Measurements from ENCODE around the gene ACSL3.
A peak's percentile ranks its signal among the peaks of the same experiment; 100 is the strongest.

Gene ACSL3

GRCh38 chr2:222860740-222861410 is at the start of gene ACSL3:
Gene ACSL3, plus strand, starts transcription at chr2:222861036. Its CDS starts 47,737 bp downstream, at chr2:222908773.
- Histone ChIP-seq H3K27ac (ENCODE audit: low read length) (peak within 1 kb of the TSS; percentile 72), H3K36me3 (ENCODE audit: insufficient read depth, low read depth, low read length) (no peaks in the 10 kb centered on the region), H3K4me3 (ENCODE audit: low read length) (peak within 1 kb of the TSS; percentile 89), H3K9me3 (ENCODE audit: insufficient read depth, low read depth, low read length) (no peaks in the 10 kb centered on the region), H3K4me1 (ENCODE audit: insufficient read depth, low read length) (peaks cover 39% of the 10 kb centered on the region), H3K27me3 (ENCODE audit: insufficient read depth, low read length) (no peaks in the 10 kb centered on the region), H3K9ac (ENCODE audit: low read depth, low read length) (peak within 1 kb of the TSS; percentile 90)

GRCh38 chr2:222811828-222812227 is 49.0 kb upstream of the ACSL3 start:
- Histone ChIP-seq H3K27ac (ENCODE audit: low read length) (no peak overlapping the region), H3K9ac (ENCODE audit: low read depth, low read length) (no peak overlapping the region), H3K4me3 (ENCODE audit: low read length) (no peak overlapping the region), H3K9me3 (ENCODE audit: insufficient read depth, low read depth, low read length) (no peaks in the 10 kb centered on the region), H3K27me3 (ENCODE audit: insufficient read depth, low read length) (no peaks in the 10 kb centered on the region), H3K4me1 (ENCODE audit: insufficient read depth, low read length) (no peaks in the 10 kb centered on the region), H3K36me3 (ENCODE audit: insufficient read depth, low read depth, low read length) (no peaks in the 10 kb centered on the region)

- no peaks in the 10 kb centered on the region for H3K9me3 ChIP-seq (ENCODE audit: insufficient read depth, low read depth, low read length)
- H3K27me3 ChIP-seq (ENCODE audit: insufficient read depth, low read length), result no peaks in the 10 kb centered on the region
- H3K27ac ChIP-seq (ENCODE audit: low read length), result no peak overlapping the region
- H3K9ac ChIP-seq (ENCODE audit: low read depth, low read length), result no peak overlapping the region
- H3K4me3 ChIP-seq (ENCODE audit: low read length), result no peak overlapping the region
- H3K4me1 ChIP-seq (ENCODE audit: insufficient read depth, low read length), result no peaks in the 10 kb centered on the region
- H3K36me3 ChIP-seq (ENCODE audit: insufficient read depth, low read depth, low read length), result no peaks in the 10 kb centered on the region
These were observed 47.5 kb upstream of the ACSL3 start for GRCh38 chr2:222813177-222813843.

GRCh38 chr2:222819722-222820333 is 41.0 kb upstream of the ACSL3 start:
- H3K36me3 ChIP-seq (ENCODE audit: insufficient read depth, low read depth, low read length), result no peaks in the 10 kb centered on the region
- no peaks in the 10 kb centered on the region for H3K9me3 ChIP-seq (ENCODE audit: insufficient read depth, low read depth, low read length)
- no peaks in the 10 kb centered on the region for H3K27me3 ChIP-seq (ENCODE audit: insufficient read depth, low read length)
- no peak overlapping the region for H3K27ac ChIP-seq (ENCODE audit: low read length)
- H3K4me1 ChIP-seq (ENCODE audit: insufficient read depth, low read length), result no peaks in the 10 kb centered on the region
- no peak overlapping the region for H3K9ac ChIP-seq (ENCODE audit: low read depth, low read length)
- no peak overlapping the region for H3K4me3 ChIP-seq (ENCODE audit: low read length)

- Histone ChIP-seq H3K4me3 (ENCODE audit: low read length) (no peak overlapping the region), H3K9ac (ENCODE audit: low read depth, low read length) (no peak overlapping the region), H3K4me1 (ENCODE audit: insufficient read depth, low read length) (no peaks in the 10 kb centered on the region), H3K27me3 (ENCODE audit: insufficient read depth, low read length) (no peaks in the 10 kb centered on the region), H3K9me3 (ENCODE audit: insufficient read depth, low read depth, low read length) (no peaks in the 10 kb centered on the region), H3K27ac (ENCODE audit: low read length) (no peak overlapping the region), H3K36me3 (ENCODE audit: insufficient read depth, low read depth, low read length) (no peaks in the 10 kb centered on the region)
These were observed 37.5 kb upstream of the ACSL3 start for GRCh38 chr2:222823183-222823930.

- Histone ChIP-seq H3K9me3 (ENCODE audit: insufficient read depth, low read depth, low read length) (no peaks in the 10 kb centered on the region), H3K27ac (ENCODE audit: low read length) (no peak overlapping the region), H3K36me3 (ENCODE audit: insufficient read depth, low read depth, low read length) (no peaks in the 10 kb centered on the region), H3K4me1 (ENCODE audit: insufficient read depth, low read length) (no peaks in the 10 kb centered on the region), H3K27me3 (ENCODE audit: insufficient read depth, low read length) (no peaks in the 10 kb centered on the region), H3K4me3 (ENCODE audit: low read length) (no peak overlapping the region), H3K9ac (ENCODE audit: low read depth, low read length) (no peak overlapping the region)
These were observed 35.8 kb upstream of the ACSL3 start for GRCh38 chr2:222825031-222825430.

GRCh38 chr2:222827417-222827816 is 33.4 kb upstream of the ACSL3 start:
- Histone ChIP-seq H3K27ac (ENCODE audit: low read length) (no peak overlapping the region), H3K27me3 (ENCODE audit: insufficient read depth, low read length) (no peaks in the 10 kb centered on the region), H3K9ac (ENCODE audit: low read depth, low read length) (no peak overlapping the region), H3K9me3 (ENCODE audit: insufficient read depth, low read depth, low read length) (no peaks in the 10 kb centered on the region), H3K36me3 (ENCODE audit: insufficient read depth, low read depth, low read length) (no peaks in the 10 kb centered on the region), H3K4me3 (ENCODE audit: low read length) (no peak overlapping the region), H3K4me1 (ENCODE audit: insufficient read depth, low read length) (no peaks in the 10 kb centered on the region)

GRCh38 chr2:222828572-222828971 is 32.3 kb upstream of the ACSL3 start:
- Histone ChIP-seq H3K9me3 (ENCODE audit: insufficient read depth, low read depth, low read length) (no peaks in the 10 kb centered on the region), H3K27ac (ENCODE audit: low read length) (no peak overlapping the region), H3K36me3 (ENCODE audit: insufficient read depth, low read depth, low read length) (no peaks in the 10 kb centered on the region), H3K4me1 (ENCODE audit: insufficient read depth, low read length) (no peaks in the 10 kb centered on the region), H3K9ac (ENCODE audit: low read depth, low read length) (no peak overlapping the region), H3K27me3 (ENCODE audit: insufficient read depth, low read length) (no peaks in the 10 kb centered on the region), H3K4me3 (ENCODE audit: low read length) (no peak overlapping the region)

GRCh38 chr2:222830164-222830563 is 30.7 kb upstream of the ACSL3 start:
- Histone ChIP-seq H3K27ac (ENCODE audit: low read length) (no peak overlapping the region), H3K9ac (ENCODE audit: low read depth, low read length) (no peak overlapping the region), H3K27me3 (ENCODE audit: insufficient read depth, low read length) (no peaks in the 10 kb centered on the region), H3K36me3 (ENCODE audit: insufficient read depth, low read depth, low read length) (no peaks in the 10 kb centered on the region), H3K9me3 (ENCODE audit: insufficient read depth, low read depth, low read length) (no peaks in the 10 kb centered on the region), H3K4me1 (ENCODE audit: insufficient read depth, low read length) (no peaks in the 10 kb centered on the region), H3K4me3 (ENCODE audit: low read length) (no peak overlapping the region)

GRCh38 chr2:222833410-222833809 is 27.4 kb upstream of the ACSL3 start:
- no peaks in the 10 kb centered on the region for H3K4me1 ChIP-seq (ENCODE audit: insufficient read depth, low read length)
- H3K9me3 ChIP-seq (ENCODE audit: insufficient read depth, low read depth, low read length), result no peaks in the 10 kb centered on the region; the same call in 1 of the 2 replicates
- H3K36me3 ChIP-seq (ENCODE audit: insufficient read depth, low read depth, low read length), result no peaks in the 10 kb centered on the region
- no peak overlapping the region for H3K27ac ChIP-seq (ENCODE audit: low read length)
- no peak overlapping the region for H3K4me3 ChIP-seq (ENCODE audit: low read length)
- H3K9ac ChIP-seq (ENCODE audit: low read depth, low read length), result no peak overlapping the region
- no peaks in the 10 kb centered on the region for H3K27me3 ChIP-seq (ENCODE audit: insufficient read depth, low read length)

GRCh38 chr2:222835143-222835822 is 25.6 kb upstream of the ACSL3 start:
- Histone ChIP-seq H3K27ac (ENCODE audit: low read length) (no peak overlapping the region), H3K36me3 (ENCODE audit: insufficient read depth, low read depth, low read length) (no peaks in the 10 kb centered on the region), H3K27me3 (ENCODE audit: insufficient read depth, low read length) (no peaks in the 10 kb centered on the region), H3K4me3 (ENCODE audit: low read length) (no peak overlapping the region), H3K9me3 (ENCODE audit: insufficient read depth, low read depth, low read length) (no peaks in the 10 kb centered on the region; the same call in 1 of the 2 replicates), H3K4me1 (ENCODE audit: insufficient read depth, low read length) (no peaks in the 10 kb centered on the region), H3K9ac (ENCODE audit: low read depth, low read length) (no peak overlapping the region)
